Measurements from ENCODE around the gene SAMD9.
"Not testable (repeated sequence)": the region's sequence is repeated elsewhere in the genome, so short reads cannot be mapped to it uniquely, and the experiment has no call there.

SAMD9 gene

DNA sequence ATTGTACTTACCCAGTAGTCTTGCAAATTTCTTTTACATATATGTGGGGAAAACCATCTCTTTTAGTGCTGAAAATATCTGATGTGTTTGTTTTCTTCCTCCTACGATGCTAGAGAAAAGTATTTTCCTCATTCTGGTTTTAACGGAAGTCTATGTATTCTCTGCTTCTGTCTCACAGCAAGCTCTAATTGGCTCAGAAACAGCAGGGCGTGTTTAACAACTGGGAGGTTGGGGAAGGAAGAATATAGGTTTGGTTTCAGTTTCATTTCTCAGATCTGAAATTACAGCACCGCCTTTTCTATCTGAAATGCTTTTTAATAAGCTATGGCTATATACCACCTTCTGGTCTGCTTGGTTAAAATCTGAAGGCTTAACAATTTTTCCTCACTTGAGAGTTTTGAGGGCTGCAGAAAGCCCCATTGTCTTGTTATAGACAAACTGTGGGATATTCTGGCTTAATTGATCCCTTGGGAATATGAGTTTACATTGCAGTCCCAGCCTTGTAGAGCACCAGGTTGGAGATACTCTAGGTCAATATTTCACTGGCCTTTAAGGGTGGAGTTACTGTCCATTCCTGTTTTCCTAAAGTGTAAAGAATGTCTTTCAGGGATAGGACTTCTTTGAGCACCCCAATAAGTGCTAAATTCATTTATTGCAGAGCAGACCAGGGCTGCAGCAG is at the start of gene SAMD9:
SAMD9 (minus strand) TSS at position 128 of the 679 bp plus-strand sequence. CDS start 11,882 bp downstream, outside the sequence.
- DNase-seq: no peak

GRCh38 chr7:93165447-93165846 is 47.7 kb upstream of the SAMD9 start:
- DNase-seq: no peak

DNA sequence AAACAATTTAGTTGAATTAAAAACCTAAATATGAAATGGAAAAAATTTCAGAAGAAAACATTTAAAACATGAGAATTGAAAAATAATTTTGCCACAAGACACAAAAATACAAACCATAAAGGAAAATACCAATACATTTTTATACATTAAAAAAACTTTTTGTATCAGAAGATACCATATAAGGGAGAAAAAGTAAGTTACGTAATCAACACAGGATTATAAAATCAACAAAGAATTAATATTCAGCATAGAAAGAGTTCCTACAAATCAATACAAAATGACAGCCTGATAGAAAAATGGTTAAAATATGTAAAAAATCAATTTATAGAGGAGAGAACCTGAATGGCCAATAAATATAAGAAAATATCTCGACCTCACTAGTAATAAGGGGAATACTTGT is 47.0 kb upstream of the SAMD9 start:
- no peak for DNase-seq

DNA sequence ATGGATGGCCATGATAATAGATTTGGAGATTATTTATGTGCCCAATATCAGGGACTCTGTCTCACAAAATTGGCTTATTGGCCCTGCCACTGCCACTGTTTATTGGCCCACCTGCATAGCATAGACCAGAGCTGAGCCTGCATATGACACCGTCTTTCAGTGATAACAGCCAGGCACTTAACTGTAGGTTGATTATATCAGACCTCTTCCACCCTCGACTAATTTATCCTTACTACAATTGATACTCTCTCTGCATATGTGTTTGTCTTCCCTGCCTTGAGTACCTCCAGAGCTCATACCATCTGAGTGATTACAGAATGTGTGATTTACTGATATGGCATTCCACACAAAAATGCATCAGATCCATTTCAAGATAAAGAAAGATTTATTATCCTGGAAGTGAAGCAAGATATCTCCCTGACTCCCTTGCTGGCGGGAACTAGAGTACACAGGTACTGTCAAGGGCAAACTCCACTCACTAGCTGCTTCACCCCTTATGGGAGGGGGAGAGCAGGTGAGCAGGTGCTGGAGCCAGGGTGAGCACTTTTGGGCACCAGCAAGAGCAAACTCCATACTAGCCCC is 43.5 kb upstream of the SAMD9 start:
- DNase-seq: no peak

GRCh38 chr7:93160410-93160809 is 42.6 kb upstream of the SAMD9 start:
- no peak for DNase-seq

- no peak for DNase-seq
Observed at GRCh38 chr7:93159490-93159889, 41.7 kb upstream of the SAMD9 start.

DNA sequence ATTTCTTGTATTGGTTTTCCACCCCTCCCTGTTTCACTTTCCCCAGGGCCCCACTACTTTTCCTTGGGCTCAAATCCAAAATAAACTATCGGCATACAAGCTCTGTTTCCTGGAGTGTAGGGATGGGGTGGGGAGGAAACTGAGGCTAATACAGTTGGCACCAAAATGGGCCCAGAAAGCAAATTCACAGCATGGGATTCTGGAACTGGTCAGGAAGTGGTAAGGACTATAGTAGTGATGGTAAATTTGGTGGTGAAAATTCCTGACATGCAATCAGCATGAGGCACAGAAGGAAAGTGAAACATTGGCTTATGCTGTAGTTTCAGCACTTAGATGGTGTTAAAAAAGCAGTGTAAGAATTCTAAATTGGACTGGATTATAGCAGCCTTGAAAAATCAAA is 39.1 kb upstream of the SAMD9 start:
- DNase-seq: no peak

GRCh38 chr7:93150200-93150835 is 32.5 kb upstream of the SAMD9 start:
- no peak for DNase-seq

- no peak for DNase-seq
Observed at GRCh38 chr7:93148727-93149126, 30.9 kb upstream of the SAMD9 start.

- DNase-seq: no peak
Observed at GRCh38 chr7:93148144-93148543, 30.4 kb upstream of the SAMD9 start, which contains the start of gene SAMD9L. SAMD9L (minus strand) TSS chr7:93148385; CDS start chr7:93135971, 12,414 bp downstream.

GRCh38 chr7:93147363-93147762 is 29.6 kb upstream of the SAMD9 start:
- DNase-seq: no peak

GRCh38 chr7:93146472-93147141 is 28.8 kb upstream of the SAMD9 start:
- DNase-seq: no peak

- DNase-seq: no peak
Observed at GRCh38 chr7:93146036-93146435, 28.3 kb upstream of the SAMD9 start.

- no peak for DNase-seq
Observed at GRCh38 chr7:93145354-93145753, 27.6 kb upstream of the SAMD9 start.

DNA sequence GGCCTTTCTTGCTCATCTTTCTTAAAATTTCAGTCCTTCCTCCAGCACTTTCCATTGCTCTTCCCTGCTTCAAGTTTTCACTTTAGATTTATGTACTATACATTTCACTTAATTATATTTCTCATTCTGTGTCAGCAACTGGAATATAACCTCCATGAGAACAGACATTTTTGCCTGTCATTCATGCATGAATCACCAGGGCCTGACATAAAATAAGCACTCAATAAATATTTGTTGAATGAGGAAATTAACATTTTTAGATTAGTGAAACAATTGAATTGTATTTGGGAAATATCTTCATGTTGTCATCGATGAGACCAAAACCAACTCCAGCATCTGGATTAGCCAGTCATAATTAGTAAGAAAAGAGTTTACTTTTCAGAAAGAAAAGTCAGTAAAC is 24.3 kb upstream of the SAMD9 start:
- no peak for DNase-seq

- no peak for DNase-seq
Observed at GRCh38 chr7:93140582-93141191, 22.9 kb upstream of the SAMD9 start.

GRCh38 chr7:93138576-93138975 is 20.8 kb upstream of the SAMD9 start:
- no peak for DNase-seq

- DNase-seq: no peak
Observed at GRCh38 chr7:93133005-93133404, 15.2 kb upstream of the SAMD9 start.

DNA sequence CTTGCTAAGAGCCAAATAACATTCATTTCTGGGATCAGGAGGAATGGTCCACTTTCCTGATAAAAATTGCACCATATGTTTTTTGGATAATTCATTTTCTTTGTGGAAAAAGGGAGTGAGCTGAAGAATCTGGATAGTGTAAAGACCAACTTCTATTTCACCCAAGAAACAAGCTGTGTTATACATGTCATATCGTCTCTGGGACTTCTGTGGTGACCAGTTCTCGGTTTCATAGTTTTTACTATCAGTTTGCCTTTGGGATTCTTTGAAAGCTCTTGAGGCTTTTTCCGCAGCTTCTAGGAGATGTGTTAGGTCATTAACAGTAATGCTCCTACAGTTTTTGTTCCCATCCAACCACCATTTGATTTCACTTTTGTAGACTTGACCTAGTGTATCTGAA is 14.4 kb upstream of the SAMD9 start:
- DNase-seq: no peak

DNA sequence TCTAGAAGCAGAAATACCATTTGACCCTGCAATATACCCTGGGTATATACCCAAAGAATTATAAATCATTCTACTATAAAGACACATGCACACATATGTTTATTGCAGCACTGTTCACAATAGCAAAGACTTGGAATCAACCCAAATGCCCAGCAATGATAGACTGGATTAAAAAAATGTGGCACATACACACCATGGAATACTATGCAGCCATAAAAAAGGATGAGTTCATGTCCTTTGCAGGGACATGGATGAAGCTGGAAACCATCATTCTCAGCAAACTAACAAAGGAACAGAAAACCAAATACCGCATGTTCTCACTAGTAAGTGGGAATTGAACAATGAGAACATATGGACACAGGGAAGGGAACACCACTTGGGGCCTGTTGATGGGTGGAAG is 9.2 kb upstream of the SAMD9 start:
- DNase-seq: not testable (repeated sequence)

GRCh38 chr7:93123532-93123931 is 5.8 kb upstream of the SAMD9 start:
- not testable (repeated sequence) for DNase-seq

DNA sequence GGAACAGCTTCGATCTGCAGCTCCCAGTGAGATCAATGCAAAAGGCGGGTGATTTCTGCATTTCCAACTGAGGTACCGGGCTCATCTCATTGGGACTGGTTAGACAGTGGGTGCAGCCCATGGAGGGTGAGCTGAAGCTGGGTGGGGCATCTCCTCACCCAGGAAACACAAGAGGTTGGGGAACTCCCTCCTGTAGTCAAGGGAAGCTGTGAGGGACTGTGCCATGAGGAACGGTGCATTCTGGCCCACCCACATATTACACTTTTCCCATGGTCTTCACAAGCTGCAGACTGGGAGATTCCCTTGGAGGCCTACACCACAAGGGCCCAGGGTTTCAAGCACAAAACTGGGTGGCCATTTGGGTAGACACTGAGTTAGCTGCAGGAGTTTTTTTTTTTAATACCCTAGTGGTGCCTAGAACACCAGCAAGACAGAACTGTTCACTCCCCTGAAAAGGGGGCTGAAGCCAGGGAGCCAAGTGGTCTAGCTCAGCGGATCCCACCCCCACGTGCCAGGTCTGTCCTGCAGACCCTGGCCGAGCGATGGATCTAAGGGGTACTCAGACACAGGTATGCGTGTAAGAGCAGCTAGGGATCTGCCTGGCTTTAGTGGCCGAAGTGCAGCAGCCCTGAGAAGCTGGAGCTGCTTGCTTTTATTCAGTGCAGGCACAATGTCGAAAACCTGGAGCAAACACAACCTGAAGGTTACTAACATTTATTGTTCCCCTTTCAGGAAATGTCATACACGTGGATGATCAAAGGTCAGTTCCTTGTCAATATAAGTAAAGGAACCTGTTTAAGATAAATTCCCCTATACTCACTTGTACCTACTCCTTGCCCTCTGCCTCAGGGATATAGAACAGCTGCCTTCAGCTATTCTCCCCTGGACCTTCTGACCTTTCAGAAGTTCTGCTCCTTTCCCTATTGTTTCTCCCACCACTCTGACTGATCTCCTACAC is 3.1 kb upstream of the SAMD9 start:
- no peak for DNase-seq

Measured in activated CD8-positive, alpha-beta memory T cell treated with anti-CD3 and anti-CD28 coated beads, Interleukin-2, amount 50 U/mL, for 48 hours (primary cell).